Measurements from ENCODE around the gene SEZ6.

- TF ChIP-seq EZH2 (IDR thresholded peaks at IDR 0.05), result no peak
- no peak for TF ChIP-seq CTCF (IDR thresholded peaks at IDR 0.05)
- TF ChIP-seq EZH2phosphoT487 (IDR thresholded peaks at IDR 0.05), result no peak
These were observed 3.0 kb downstream of the SEZ6 start for GRCh38 chr17:29002811-29003210.

Data from neural progenitor cell (in vitro differentiated cells).